Ishikawa (cell line): Measurements from ENCODE around the gene SEMG2.

Experiments
- CEBPB ChIP-seq: IDR thresholded peaks from 2 replicates; pipeline ENCODE4 v1.6.1; 2012
- EP300 ChIP-seq: IDR thresholded peaks from 2 replicates; pipeline ENCODE4 v1.6.1; 2012; ENCODE audit warnings: borderline replicate concordance
- FOXM1 ChIP-seq: IDR thresholded peaks from 2 replicates; pipeline ENCODE4 v1.6.1; 2012; ENCODE audit warnings: low read depth, borderline replicate concordance
- MAX ChIP-seq: IDR thresholded peaks from 2 replicates; pipeline ENCODE4 v1.6.1; 2012
- RAD21 ChIP-seq: IDR thresholded peaks from 2 replicates; pipeline ENCODE4 v1.6.1; 2012; ENCODE audit warnings: low read depth
- REST ChIP-seq: IDR thresholded peaks from 2 replicates; pipeline ENCODE4 v1.6.1; 2012; ENCODE audit warnings: low read depth, mild to moderate bottlenecking
- TAF1 ChIP-seq: IDR thresholded peaks from 2 replicates; pipeline ENCODE4 v1.6.1; 2012; ENCODE audit warnings: low read depth, mild to moderate bottlenecking
- TCF12 ChIP-seq: IDR thresholded peaks from 2 replicates; pipeline ENCODE4 v1.6.1; 2012; ENCODE audit warnings: low read depth
- ZBTB7A ChIP-seq: IDR thresholded peaks from 2 replicates; pipeline ENCODE4 v1.6.1; 2012; ENCODE audit warnings: low read depth

- TF ChIP-seq TCF12 (no peak), REST (no peak), TAF1 (no peak), EP300 (no peak), RAD21 (no peak), ZBTB7A (no peak), CEBPB (no peak), MAX (no peak), FOXM1 (no peak)
Measured at GRCh38 chr20:45269754-45270270, 48.6 kb downstream of the SEMG2 start.
